GM23338 (cell line): ENCODE data around the gene MAPK7. TPM values are rescaled to one million over a fixed set of nuclear protein-coding genes. Genes with fewer than 3 reads are reported as not detected.

Source experiments
- ATAC-seq: fragments of 200-7000 bp; cut with Tn5 transposase; 3 replicates; pipeline ENCODE4 v1.9.1; 2020
- DNase-seq: peaks from one replicate; pipeline ENCODE4 v3.0.0-alpha.2; 2015; ENCODE audit warnings: low spot score
- H2AFZ ChIP-seq: fragments of 200-600 bp; sonication (generic); 2 replicates; pipeline ENCODE4 v1.8.0; 2016; ENCODE audit warnings: antibody characterized with exemption, mild to moderate bottlenecking, moderate library complexity
- H3F3A ChIP-seq: fragments of 200-600 bp; sonication (generic); replicated peaks from 2 replicates; pipeline ENCODE4 v1.8.0; 2017; ENCODE audit warnings: antibody characterized with exemption, mixed run types, low read depth
- H3K27ac ChIP-seq: fragments of 200-600 bp; sonication (generic); 2 replicates; pipeline ENCODE4 v1.6.1; 2016; ENCODE audit warnings: low read depth
- H3K27me3 ChIP-seq: fragments of 200-600 bp; sonication (generic); 2 replicates; pipeline ENCODE4 v1.8.0; 2016; ENCODE audit warnings: mild to moderate bottlenecking, mixed run types, moderate library complexity; ENCODE audit not compliant: insufficient read depth
- H3K36me3 ChIP-seq: fragments of 200-600 bp; sonication (generic); 2 replicates; pipeline ENCODE4 v1.8.0; 2016; ENCODE audit warnings: mild to moderate bottlenecking; ENCODE audit not compliant: insufficient read depth
- H3K4me1 ChIP-seq: fragments of 200-600 bp; sonication (generic); 2 replicates; pipeline ENCODE4 v1.8.0; 2016; ENCODE audit warnings: mild to moderate bottlenecking, moderate library complexity; ENCODE audit not compliant: insufficient read depth
- H3K4me2 ChIP-seq: fragments of 200-600 bp; sonication (generic); 2 replicates; pipeline ENCODE4 v1.7.1; 2017; ENCODE audit warnings: mixed run types
- H3K4me3 ChIP-seq: fragments of 200-600 bp; sonication (generic); 2 replicates; pipeline ENCODE4 v1.6.1; 2016; ENCODE audit warnings: mixed run types
- H3K79me2 ChIP-seq: fragments of 200-600 bp; sonication (generic); replicated peaks from 2 replicates; pipeline ENCODE4 v1.8.0; 2017; ENCODE audit warnings: mild to moderate bottlenecking; ENCODE audit not compliant: insufficient read depth
- H3K9me2 ChIP-seq: fragments of 200-600 bp; sonication (generic); 2 replicates; pipeline ENCODE4 v1.8.0; 2017; ENCODE audit not compliant: insufficient read depth
- H4K20me1 ChIP-seq: fragments of 200-600 bp; sonication (generic); replicated peaks from 2 replicates; pipeline ENCODE4 v1.8.0; 2017; ENCODE audit warnings: mild to moderate bottlenecking; ENCODE audit not compliant: insufficient read depth
- H3K27ac Mint-ChIP-seq: 2 replicates; pipeline ENCODE4 v1.8.0; 2020; ENCODE audit warnings: inconsistent platforms, mild to moderate bottlenecking, moderate library complexity, mixed read lengths
- H3K27me3 Mint-ChIP-seq: 3 replicates; pipeline ENCODE4 v1.8.0; 2022; ENCODE audit warnings: low read depth, mild to moderate bottlenecking, moderate library complexity, mixed read lengths, inconsistent platforms; ENCODE audit not compliant: insufficient read depth, poor library complexity
- H3K36me3 Mint-ChIP-seq: 3 replicates; pipeline ENCODE4 v1.8.0; 2021; ENCODE audit warnings: low read depth, mild to moderate bottlenecking, inconsistent platforms, moderate library complexity, mixed read lengths
- H3K4me1 Mint-ChIP-seq: 3 replicates; pipeline ENCODE4 v1.8.0; 2020; ENCODE audit warnings: mild to moderate bottlenecking, inconsistent platforms, mixed read lengths
- H3K4me3 Mint-ChIP-seq: 3 replicates; pipeline ENCODE4 v1.8.0; 2021; ENCODE audit warnings: moderate library complexity, mild to moderate bottlenecking, inconsistent platforms, mixed read lengths
- H3K9me3 Mint-ChIP-seq: 3 replicates; pipeline ENCODE4 v1.8.0; 2020; ENCODE audit warnings: moderate library complexity, mild to moderate bottlenecking, inconsistent platforms, mixed read lengths
- CREB1 ChIP-seq: fragments of 250-450 bp; sonication (Bioruptor Pico); IDR thresholded peaks from 2 replicates; pipeline ENCODE4 v1.5.0; 2020; ENCODE audit warnings: low read depth, mild to moderate bottlenecking, moderate library complexity
- EZH2 ChIP-seq: fragments of 200-600 bp; sonication (generic); IDR thresholded peaks from one replicate; pipeline ENCODE4 v1.8.0; 2017; ENCODE audit warnings: antibody characterized with exemption, mild to moderate bottlenecking, low read depth; ENCODE audit not compliant: unreplicated experiment
- EZH2phosphoT487 ChIP-seq: fragments of 200-600 bp; sonication (generic); IDR thresholded peaks from one replicate; pipeline ENCODE4 v1.8.1; 2018; ENCODE audit warnings: antibody characterized with exemption; ENCODE audit not compliant: unreplicated experiment
- REST ChIP-seq: IDR thresholded peaks from one replicate; pipeline ENCODE4 v1.6.1; 2018; ENCODE audit warnings: antibody characterized with exemption; ENCODE audit not compliant: unreplicated experiment
- STAT1 ChIP-seq: IDR thresholded peaks from one replicate; pipeline ENCODE4 v1.6.1; 2016; ENCODE audit warnings: antibody characterized with exemption; ENCODE audit not compliant: unreplicated experiment
- ZNF114 ChIP-seq: fragments of 250-450 bp; sonication (Bioruptor Pico); IDR thresholded peaks from 2 replicates; pipeline ENCODE4 v1.5.0; 2020; ENCODE audit warnings: mild to moderate bottlenecking, moderate library complexity
- ZNF331 ChIP-seq: fragments of 250-450 bp; sonication (Bioruptor Pico); IDR thresholded peaks from 2 replicates; pipeline ENCODE4 v1.5.0; 2020; ENCODE audit warnings: low read depth, mild to moderate bottlenecking, moderate library complexity
- polyA plus RNA-seq: library from polyadenylated mRNA; unstranded; fragments of >200 nt; fragmentation: Nextera tagmentation; extraction: Ambion mirVana; gene quantifications from 2 replicates; pipeline ENCODE4 v1.2.1, GENCODE V29; 2016
- total RNA-seq: library from RNA; depleted of rRNA; stranded (reverse); fragments of >200 nt; shearing (Covaris generic); gene quantifications from 2 replicates; pipeline ENCODE4 v1.2.3, GENCODE V29; 2014
- TF ChIP-seq, protein P1 (sequence below): IDR thresholded peaks from 2 replicates; pipeline ENCODE4 v1.6.1; 2016; ENCODE audit warnings: antibody characterized with exemption
- TF ChIP-seq, protein P2 (sequence below): fragments of 250-450 bp; sonication (Bioruptor Pico); IDR thresholded peaks from 2 replicates; pipeline ENCODE4 v1.5.0; 2020; ENCODE audit warnings: mild to moderate bottlenecking, moderate library complexity

Gene MAPK7
- total and polyA plus RNA-seq, 2 experiments from 2014 or later: 15.5 to 53.1 TPM

- Histone ChIP-seq H3K79me2 (0 out of 2 replicates have a peak, but pooled peaks cover 7% of the 10 kb centered on the region), H3F3A (no peaks in the 10 kb centered on the region; the same call in 1 of the 2 replicates), H3K9me2 (no peaks in the 10 kb centered on the region), H3K4me2 (no peak overlapping the region), H4K20me1 (no peaks in the 10 kb centered on the region), H2AFZ (no peak overlapping the region), H3K4me1 (peaks cover 5% of the 10 kb centered on the region), H3K4me3 (no peak overlapping the region), H3K27me3 (no peaks in the 10 kb centered on the region), H3K36me3 (no peaks in the 10 kb centered on the region), H3K27ac (no peak overlapping the region)
- H3K36me3 Mint-ChIP-seq: no peaks in the 10 kb centered on the region; the same call in 2 of the 3 replicates
- no peaks in the 10 kb centered on the region; the same call in 2 of the 3 replicates for H3K9me3 Mint-ChIP-seq
- peaks cover 6% of the 10 kb centered on the region for H3K27me3 Mint-ChIP-seq
- DNase-seq: no peak
- H3K4me1 Mint-ChIP-seq: peaks cover 16% of the 10 kb centered on the region
- TF ChIP-seq EZH2: no peak
- TF ChIP-seq ZNF331 (CRISPR knock-in tag): no peak
- TF ChIP-seq, protein P1, sequence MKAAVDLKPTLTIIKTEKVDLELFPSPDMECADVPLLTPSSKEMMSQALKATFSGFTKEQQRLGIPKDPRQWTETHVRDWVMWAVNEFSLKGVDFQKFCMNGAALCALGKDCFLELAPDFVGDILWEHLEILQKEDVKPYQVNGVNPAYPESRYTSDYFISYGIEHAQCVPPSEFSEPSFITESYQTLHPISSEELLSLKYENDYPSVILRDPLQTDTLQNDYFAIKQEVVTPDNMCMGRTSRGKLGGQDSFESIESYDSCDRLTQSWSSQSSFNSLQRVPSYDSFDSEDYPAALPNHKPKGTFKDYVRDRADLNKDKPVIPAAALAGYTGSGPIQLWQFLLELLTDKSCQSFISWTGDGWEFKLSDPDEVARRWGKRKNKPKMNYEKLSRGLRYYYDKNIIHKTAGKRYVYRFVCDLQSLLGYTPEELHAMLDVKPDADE: no peak
- no peak for TF ChIP-seq ZNF114 (CRISPR knock-in tag)
- no peak for TF ChIP-seq CREB1 (CRISPR knock-in tag)
- TF ChIP-seq STAT1: no peak
- TF ChIP-seq REST: no peak
- TF ChIP-seq, protein P2, sequence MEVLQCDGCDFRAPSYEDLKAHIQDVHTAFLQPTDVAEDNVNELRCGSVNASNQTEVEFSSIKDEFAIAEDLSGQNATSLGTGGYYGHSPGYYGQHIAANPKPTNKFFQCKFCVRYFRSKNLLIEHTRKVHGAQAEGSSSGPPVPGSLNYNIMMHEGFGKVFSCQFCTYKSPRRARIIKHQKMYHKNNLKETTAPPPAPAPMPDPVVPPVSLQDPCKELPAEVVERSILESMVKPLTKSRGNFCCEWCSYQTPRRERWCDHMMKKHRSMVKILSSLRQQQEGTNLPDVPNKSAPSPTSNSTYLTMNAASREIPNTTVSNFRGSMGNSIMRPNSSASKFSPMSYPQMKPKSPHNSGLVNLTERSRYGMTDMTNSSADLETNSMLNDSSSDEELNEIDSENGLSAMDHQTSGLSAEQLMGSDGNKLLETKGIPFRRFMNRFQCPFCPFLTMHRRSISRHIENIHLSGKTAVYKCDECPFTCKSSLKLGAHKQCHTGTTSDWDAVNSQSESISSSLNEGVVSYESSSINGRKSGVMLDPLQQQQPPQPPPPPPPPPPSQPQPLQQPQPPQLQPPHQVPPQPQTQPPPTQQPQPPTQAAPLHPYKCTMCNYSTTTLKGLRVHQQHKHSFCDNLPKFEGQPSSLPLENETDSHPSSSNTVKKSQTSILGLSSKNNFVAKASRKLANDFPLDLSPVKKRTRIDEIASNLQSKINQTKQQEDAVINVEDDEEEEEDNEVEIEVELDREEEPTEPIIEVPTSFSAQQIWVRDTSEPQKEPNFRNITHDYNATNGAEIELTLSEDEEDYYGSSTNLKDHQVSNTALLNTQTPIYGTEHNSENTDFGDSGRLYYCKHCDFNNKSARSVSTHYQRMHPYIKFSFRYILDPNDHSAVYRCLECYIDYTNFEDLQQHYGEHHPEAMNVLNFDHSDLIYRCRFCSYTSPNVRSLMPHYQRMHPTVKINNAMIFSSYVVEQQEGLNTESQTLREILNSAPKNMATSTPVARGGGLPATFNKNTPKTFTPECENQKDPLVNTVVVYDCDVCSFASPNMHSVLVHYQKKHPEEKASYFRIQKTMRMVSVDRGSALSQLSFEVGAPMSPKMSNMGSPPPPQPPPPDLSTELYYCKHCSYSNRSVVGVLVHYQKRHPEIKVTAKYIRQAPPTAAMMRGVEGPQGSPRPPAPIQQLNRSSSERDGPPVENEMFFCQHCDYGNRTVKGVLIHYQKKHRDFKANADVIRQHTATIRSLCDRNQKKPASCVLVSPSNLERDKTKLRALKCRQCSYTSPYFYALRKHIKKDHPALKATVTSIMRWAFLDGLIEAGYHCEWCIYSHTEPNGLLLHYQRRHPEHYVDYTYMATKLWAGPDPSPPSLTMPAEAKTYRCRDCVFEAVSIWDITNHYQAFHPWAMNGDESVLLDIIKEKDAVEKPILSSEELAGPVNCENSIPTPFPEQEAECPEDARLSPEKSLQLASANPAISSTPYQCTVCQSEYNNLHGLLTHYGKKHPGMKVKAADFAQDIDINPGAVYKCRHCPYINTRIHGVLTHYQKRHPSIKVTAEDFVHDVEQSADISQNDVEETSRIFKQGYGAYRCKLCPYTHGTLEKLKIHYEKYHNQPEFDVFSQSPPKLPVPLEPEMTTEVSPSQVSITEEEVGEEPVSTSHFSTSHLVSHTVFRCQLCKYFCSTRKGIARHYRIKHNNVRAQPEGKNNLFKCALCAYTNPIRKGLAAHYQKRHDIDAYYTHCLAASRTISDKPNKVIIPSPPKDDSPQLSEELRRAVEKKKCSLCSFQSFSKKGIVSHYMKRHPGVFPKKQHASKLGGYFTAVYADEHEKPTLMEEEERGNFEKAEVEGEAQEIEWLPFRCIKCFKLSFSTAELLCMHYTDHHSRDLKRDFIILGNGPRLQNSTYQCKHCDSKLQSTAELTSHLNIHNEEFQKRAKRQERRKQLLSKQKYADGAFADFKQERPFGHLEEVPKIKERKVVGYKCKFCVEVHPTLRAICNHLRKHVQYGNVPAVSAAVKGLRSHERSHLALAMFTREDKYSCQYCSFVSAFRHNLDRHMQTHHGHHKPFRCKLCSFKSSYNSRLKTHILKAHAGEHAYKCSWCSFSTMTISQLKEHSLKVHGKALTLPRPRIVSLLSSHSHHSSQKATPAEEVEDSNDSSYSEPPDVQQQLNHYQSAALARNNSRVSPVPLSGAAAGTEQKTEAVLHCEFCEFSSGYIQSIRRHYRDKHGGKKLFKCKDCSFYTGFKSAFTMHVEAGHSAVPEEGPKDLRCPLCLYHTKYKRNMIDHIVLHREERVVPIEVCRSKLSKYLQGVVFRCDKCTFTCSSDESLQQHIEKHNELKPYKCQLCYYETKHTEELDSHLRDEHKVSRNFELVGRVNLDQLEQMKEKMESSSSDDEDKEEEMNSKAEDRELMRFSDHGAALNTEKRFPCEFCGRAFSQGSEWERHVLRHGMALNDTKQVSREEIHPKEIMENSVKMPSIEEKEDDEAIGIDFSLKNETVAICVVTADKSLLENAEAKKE: no peak
- TF ChIP-seq EZH2phosphoT487: no peak
- H3K4me3 Mint-ChIP-seq: no peak overlapping the region
- no peak for ATAC-seq
- H3K27ac Mint-ChIP-seq: no peak overlapping the region
These were observed 5.9 kb upstream of the MAPK7 start for GRCh38 chr17:19372439-19372838.
